ENCODE data around the gene ITGB2.

Gene ITGB2

GRCh38 chr21:44910229-44911067 is 10.3 kb downstream of the ITGB2 start:
- DNase-seq (ENCODE audit: low read depth), result no peak

DNA sequence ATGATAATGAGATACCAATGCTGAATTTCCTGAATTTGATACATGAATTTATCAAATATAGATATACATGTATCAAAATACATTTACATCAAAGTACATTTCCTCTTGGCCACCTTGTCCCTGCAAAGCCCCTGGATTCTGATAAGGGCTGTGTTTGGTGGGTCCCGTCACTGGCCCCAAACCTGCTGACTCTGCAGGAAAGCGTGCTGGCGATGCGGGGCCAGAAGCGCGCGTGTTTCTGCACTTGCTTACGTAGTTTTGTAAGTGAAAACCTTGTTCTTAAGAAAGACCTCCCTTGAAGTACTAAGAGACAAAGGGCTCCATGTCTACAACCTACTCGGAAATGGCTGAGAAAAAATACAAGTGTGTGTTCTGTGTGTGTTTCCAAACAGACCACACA is 11.0 kb downstream of the ITGB2 start:
- no peak for DNase-seq (ENCODE audit: low read depth)

DNA sequence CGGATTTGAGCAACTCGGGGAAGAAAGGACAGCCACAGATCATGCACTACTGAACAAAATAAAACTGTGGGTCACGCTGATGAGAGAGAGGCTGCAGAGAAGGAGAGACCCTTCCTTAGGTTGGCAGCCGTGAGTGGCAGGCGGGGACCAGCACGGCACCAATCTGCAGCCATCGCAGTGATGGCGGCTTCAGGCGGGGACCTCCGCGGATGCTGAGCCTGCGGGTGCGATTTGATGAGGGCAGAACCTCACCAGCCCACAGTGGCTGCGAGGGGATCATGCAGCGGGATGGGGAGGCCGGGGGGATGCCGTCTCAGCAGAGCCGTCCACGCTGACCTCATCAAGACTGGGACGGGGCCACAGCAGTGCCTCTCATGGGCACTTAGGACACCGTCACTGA is 11.8 kb downstream of the ITGB2 start:
- DNase-seq (ENCODE audit: low read depth), result no peak

- DNase-seq (ENCODE audit: low read depth), result no peak
These were observed 12.5 kb downstream of the ITGB2 start for GRCh38 chr21:44907966-44908895.

DNA sequence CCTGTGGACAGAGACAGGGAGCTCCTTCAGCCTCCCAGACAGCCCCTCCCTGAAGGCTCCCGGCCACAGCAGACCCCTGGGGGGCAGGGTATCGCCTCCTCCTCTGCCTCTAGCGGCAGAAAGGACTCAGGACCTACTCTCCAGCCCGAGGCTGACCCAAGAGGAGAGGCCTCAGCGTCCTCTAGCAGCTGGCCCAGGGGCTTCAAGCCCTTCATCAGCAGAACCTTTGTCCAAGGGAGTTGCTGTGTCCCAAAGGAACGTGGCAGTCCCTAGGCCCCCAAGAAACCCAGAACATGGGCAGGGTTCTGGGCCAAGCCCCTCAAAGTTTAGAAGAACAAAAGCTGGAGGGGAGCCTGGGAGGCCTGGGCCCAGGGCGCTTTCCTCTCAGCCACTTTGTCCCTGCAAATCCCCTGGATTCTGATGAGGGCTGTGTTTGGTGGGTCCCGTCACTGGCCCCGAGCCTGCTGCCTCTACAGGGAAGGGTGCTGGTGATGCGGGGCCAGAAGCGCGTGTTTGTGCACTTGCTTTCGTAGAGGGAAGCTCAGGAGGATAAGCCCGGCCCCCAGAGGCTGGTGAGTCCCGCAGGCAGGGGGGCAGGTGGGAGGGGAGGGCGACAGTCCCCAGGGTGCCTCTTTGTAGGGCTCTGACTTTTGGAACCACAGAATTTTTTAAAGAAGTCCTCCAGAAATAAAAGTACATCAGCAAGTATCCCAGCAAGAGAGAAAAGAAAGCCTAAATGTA is 13.3 kb downstream of the ITGB2 start:
- DNase-seq (ENCODE audit: low read depth), result no peak

- DNase-seq (ENCODE audit: low read depth), result no peak
These were observed 15.0 kb downstream of the ITGB2 start for GRCh38 chr21:44905728-44906090.

DNA sequence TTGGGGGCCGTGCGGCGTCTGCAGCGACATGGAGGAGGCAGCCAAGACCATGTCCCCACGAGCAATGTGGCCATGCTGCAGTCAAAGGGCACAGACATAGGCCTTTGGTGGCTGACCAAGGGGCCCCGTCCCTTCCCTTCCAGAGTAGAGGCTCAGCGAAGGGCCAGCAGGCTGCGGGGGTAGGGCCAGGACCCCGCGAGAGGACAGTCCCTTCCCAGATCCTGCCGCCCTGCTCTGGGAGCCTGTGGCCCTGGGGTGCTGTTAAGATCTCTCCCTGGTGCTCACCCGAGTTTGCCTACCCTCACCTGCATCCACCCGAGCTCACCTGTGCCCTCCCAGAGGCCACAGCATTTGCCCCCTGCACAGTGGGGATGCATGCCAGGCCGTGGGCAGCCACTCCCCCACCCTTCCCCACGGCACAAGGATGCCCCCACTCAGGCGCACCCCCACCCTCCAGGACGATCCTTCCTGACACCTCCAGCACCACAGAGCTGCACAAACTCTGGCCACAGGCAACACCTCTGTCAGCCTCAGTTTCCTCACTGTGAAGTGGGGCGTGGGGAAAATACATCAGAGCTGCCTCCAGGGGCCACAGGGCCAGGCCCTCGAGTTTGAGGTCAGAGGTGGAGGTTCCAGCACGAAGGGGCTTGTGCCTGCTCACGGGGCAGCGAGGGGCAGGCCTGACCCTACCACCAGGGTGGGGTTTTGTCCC is 15.5 kb downstream of the ITGB2 start:
- no peak for DNase-seq (ENCODE audit: low read depth)

GRCh38 chr21:44904141-44904923 is 16.4 kb downstream of the ITGB2 start:
- DNase-seq (ENCODE audit: low read depth), result no peak

- DNase-seq (ENCODE audit: low read depth), result no peak
These were observed 17.0 kb downstream of the ITGB2 start for GRCh38 chr21:44903689-44904088.

- no peak for DNase-seq (ENCODE audit: low read depth)
These were observed 17.5 kb downstream of the ITGB2 start for GRCh38 chr21:44903050-44903685.

GRCh38 chr21:44902268-44903049 is 18.2 kb downstream of the ITGB2 start:
- DNase-seq (ENCODE audit: low read depth), result no peak

DNA sequence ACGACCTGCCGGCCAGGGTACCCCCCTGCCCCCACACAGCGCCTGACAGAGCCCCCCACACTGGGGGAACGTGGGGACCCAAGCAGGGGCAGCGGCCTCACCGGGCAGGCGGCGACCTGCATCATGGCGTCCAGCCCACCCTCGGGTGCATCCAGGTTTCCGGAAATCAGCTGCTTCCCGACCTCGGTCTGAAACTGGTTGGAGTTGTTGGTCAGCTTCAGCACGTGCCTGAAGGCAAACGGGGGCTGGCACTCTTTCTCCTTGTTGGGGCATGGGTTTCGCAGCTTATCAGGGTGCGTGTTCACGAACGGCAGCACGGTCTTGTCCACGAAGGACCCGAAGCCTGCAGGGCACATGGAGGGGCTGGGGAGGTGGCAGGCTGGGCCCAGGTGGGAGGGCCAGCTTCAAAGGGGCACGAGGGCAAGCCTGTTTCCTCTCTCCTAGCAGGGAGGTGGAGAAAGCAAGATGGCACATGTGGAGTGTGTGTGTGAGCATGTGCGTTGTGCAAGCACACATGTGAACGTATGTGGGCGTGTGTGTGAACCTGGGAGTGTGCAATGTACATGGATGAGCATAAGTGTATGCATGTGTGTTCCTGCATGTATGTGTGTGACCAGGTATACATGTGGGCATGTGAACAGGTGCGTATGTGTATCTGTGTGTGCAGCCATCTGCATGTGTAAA is 19.2 kb downstream of the ITGB2 start:
- DNase-seq (ENCODE audit: low read depth), result no peak

DNA sequence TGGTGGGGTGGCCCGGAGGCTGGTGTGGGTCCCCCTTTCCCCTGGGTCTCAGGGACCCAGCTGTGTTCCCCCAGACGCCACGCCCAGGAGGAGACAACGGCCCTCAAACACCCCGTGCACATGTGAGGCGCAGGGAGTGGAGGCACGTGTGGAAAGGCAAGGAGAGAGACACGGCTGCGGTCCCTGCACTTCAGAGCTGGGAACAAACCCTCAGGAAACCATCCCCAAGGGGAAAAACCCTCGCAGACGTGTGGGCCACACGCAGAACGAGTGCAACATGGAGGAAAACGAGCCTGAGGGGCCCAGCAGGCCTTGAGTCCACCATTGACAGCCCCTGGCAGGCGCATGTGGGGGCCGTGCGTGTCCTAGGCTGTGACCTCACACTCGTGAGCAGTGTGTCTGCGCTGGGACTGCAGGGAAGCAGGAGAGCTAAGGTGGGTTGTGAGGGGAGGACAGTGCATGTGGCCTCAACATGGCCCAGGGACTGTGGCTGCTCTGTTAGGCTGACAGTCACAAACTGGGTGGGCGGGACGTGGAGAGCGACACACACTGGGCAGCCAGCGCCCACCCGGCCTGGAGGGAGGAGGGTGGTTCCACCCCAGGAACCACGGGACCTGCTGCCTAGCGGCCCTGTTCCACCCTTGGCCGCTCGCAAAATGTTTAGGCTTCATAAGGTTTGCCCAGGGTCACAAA is 20.0 kb downstream of the ITGB2 start:
- no peak for DNase-seq (ENCODE audit: low read depth)

- no peak for DNase-seq (ENCODE audit: low read depth)
These were observed 20.7 kb downstream of the ITGB2 start for GRCh38 chr21:44899768-44900558.

DNA sequence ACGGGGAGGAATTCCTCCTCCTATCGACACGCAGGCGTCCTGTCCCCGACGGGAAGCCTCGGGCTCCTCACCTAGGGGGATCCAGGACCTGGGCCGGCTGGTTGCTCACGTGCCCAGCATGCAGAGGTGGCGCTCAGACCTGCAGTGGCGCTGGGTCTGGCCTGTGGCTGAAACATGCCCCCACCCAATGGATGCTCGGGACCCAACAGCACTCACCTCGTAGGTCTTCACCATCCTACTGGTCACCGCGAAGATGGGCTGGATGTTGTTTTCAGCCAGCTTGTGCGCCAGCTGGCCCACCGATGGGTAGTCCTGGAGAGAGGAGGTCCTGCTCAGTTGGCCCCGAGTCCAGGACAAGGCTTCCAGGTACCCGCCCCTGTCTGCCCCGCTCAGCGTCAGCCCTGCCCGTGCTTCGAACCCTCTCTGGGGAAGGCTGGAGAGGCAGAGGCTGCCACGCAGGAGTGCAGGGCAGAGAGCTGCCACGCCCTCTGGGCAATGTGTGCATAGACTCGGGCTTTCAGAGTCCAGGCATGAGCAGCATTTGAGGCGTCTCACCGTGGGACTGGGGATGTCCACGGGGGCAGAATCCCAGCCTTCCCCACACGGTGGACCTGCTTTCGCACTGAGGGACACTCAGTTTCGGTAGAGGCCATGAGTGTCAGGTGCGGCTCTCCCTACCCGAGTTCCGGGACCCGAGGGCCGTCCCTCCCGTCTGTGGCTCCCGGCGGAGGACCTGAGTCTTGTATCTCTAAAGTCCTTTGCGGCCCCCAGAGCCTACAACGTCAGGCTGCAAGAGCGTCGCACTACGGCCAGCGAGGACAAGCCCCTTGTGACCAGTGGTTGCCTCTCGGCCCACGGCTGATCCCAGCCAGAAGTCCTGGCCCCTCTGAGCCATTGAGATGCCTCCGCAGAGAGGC is 21.6 kb downstream of the ITGB2 start:
- DNase-seq (ENCODE audit: low read depth), result no peak

DNA sequence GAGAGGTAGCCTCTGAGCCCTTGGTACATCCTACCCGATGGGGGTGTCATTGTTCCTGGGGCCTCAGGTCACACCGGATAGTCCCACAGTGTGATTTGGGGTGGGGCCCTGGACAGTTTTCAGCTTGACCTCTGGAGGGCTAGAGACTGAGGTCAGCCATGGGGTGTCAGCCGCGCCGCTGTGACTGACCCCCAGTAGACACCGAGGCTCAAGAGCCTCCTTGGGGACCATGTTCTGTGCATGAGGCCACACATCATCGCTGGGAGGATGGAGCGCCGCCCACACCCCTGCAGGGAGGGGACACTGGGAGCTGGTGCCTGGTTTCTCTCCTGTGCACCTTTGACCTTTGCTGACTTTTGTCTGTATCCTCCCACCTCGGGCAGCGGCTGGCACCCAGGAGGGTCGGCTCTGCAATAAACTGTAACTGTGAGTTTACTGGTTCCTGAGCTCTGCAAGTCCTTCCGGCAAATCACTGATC is 22.6 kb downstream of the ITGB2 start:
- DNase-seq (ENCODE audit: low read depth), result no peak

Data from EH (cell line).